Endothelial cell of umbilical vein (primary cell): ENCODE measurements around the gene GADL1. TPM values are rescaled to one million over a fixed set of nuclear protein-coding genes. Genes with fewer than 3 reads are reported as not detected.

Source experiments
- BruUV-seq: library from RNA; stranded (reverse); fragments of 400-500 nt; replicated peaks from 2 replicates; lab custom pipeline; 2021; lab: Mats Ljungman, UMichigan
- CTCF ChIA-PET: fragments of 300-600, 350-600 bp; sonication (Branson Sonifier 250); formaldehyde crosslinking; loops from one replicate; lab custom pipeline; 2021; ENCODE audit warnings: antibody characterized with exemption, inconsistent platforms; lab: Charles Lee
- POLR2A ChIA-PET: fragments of 300-600, 350-600 bp; sonication (Branson Sonifier 250); formaldehyde crosslinking; loops from one replicate; lab custom pipeline; 2021; ENCODE audit warnings: antibody characterized with exemption, inconsistent platforms; lab: Charles Lee
- DNase-seq: peaks from one replicate; pipeline ENCODE4 v3.0.0-alpha.2; 2011; ENCODE audit warnings: low read depth, low spot score
- FAIRE-seq: peaks from 2 replicates; lab custom pipeline; 2011; peaks lifted over from hg19 to GRCh38; lab: Jason Lieb, UNC
- H2AFZ ChIP-seq: 2 replicates; pipeline ENCODE4 v1.6.0; 2012; ENCODE audit warnings: low read depth, low read length, control low read depth, inconsistent platforms
- H3K27ac ChIP-seq: 2 replicates; pipeline ENCODE4 v1.5.1; 2011; ENCODE audit warnings: low read depth, mild to moderate bottlenecking, control low read depth, low read length, moderate library complexity; ENCODE audit not compliant: insufficient read depth
- H3K27me3 ChIP-seq, 2 experiments: 2 replicates each; pipeline versions ENCODE4 v1.6.0 to v1.6.1; 2011; ENCODE audit warnings: low read length in 2 of 2, mixed read lengths in 1 of 2; ENCODE audit not compliant: control insufficient read depth in 2 of 2, insufficient read depth in 2 of 2
- H3K36me3 ChIP-seq, 2 experiments: 2 replicates in 1 of 2; 3 replicates in 1 of 2; pipeline ENCODE4 v1.5.1; 2011; ENCODE audit warnings: low read length in 2 of 2, mild to moderate bottlenecking in 1 of 2, moderate library complexity in 1 of 2; ENCODE audit not compliant: control insufficient read depth in 2 of 2, insufficient read depth in 2 of 2; ENCODE audit errors: extremely low read depth in 1 of 2
- H3K4me1 ChIP-seq: 3 replicates; pipeline ENCODE4 v1.5.1; 2011; ENCODE audit warnings: mild to moderate bottlenecking, low read length; ENCODE audit not compliant: control insufficient read depth, insufficient read depth; ENCODE audit errors: extremely low read depth
- H3K4me2 ChIP-seq: 2 replicates; pipeline ENCODE4 v1.6.1; 2011; ENCODE audit warnings: low read length, control low read depth, mixed read lengths; ENCODE audit not compliant: insufficient read depth
- H3K4me3 ChIP-seq, 3 experiments: fragments of 200-600 bp in 1 of 3; sonication (generic), shearing (Covaris generic) in 1 of 3; replicated peaks in 1 of 3; 2 replicates each; pipeline ENCODE4 v1.5.1; 2011 to 2016; ENCODE audit warnings: control low read depth in 3 of 3, low read length in 3 of 3, mild to moderate bottlenecking in 2 of 3, inconsistent platforms in 1 of 3, low read depth in 1 of 3, moderate library complexity in 1 of 3; ENCODE audit not compliant: insufficient read depth in 1 of 3
- H3K79me2 ChIP-seq: 2 replicates; pipeline ENCODE4 v1.6.0; 2012; ENCODE audit warnings: low read length, inconsistent platforms; ENCODE audit not compliant: control insufficient read depth, insufficient read depth
- H3K9ac ChIP-seq: replicated peaks from 2 replicates; pipeline ENCODE3; 2011; ENCODE audit warnings: low read length, control low read depth; ENCODE audit not compliant: insufficient read depth; ENCODE audit errors: extremely low read depth
- H3K9me1 ChIP-seq: replicated peaks from 3 replicates; pipeline ENCODE4 v1.6.0; 2011; ENCODE audit warnings: mild to moderate bottlenecking, low read length; ENCODE audit not compliant: control insufficient read depth, insufficient read depth; ENCODE audit errors: extremely low read depth
- H3K9me3 ChIP-seq: replicated peaks from 2 replicates; pipeline ENCODE4 v1.5.1; 2012; ENCODE audit warnings: low read length, inconsistent platforms; ENCODE audit not compliant: control insufficient read depth, insufficient read depth
- H4K20me1 ChIP-seq: replicated peaks from 2 replicates; pipeline ENCODE3; 2011; ENCODE audit warnings: mild to moderate bottlenecking, low read length; ENCODE audit not compliant: control insufficient read depth, insufficient read depth; ENCODE audit errors: extremely low read depth
- CTCF ChIP-seq, 2 donors: IDR thresholded peaks; 1 replicate in 1 of 2; 2 replicates in 1 of 2; pipeline ENCODE4 v1.5.1; 2011; ENCODE audit warnings: low read length in 2 of 2, mild to moderate bottlenecking in 2 of 2, moderate library complexity in 2 of 2, control low read depth in 1 of 2, inconsistent platforms in 1 of 2, low read depth in 1 of 2; ENCODE audit not compliant: insufficient read depth in 1 of 2; ENCODE audit errors: extremely low read depth in 1 of 2
- FOS ChIP-seq: IDR thresholded peaks from 2 replicates; pipeline ENCODE4 v1.6.1; 2011; ENCODE audit warnings: mild to moderate bottlenecking, low read length, moderate library complexity, borderline replicate concordance; ENCODE audit not compliant: insufficient read depth
- JUN ChIP-seq: IDR thresholded peaks from 2 replicates; pipeline ENCODE4 v1.6.1; 2011; ENCODE audit warnings: borderline replicate concordance, low read depth; ENCODE audit not compliant: insufficient read length, insufficient read depth
- MAX ChIP-seq: IDR thresholded peaks from 2 replicates; pipeline ENCODE4 v1.6.1; 2011; ENCODE audit not compliant: insufficient read depth, insufficient read length
- POLR2A ChIP-seq: IDR thresholded peaks from 2 replicates; pipeline ENCODE4 v1.6.1; 2012; ENCODE audit warnings: low read depth, mild to moderate bottlenecking, control low read depth, low read length
- dilution Hi-C: fragments of 300-500 bp; cut with MboI; formaldehyde crosslinking; loops from one replicate; pipeline ENCODE4 v1.15.0; 2019; ENCODE audit warnings: low sequenced_read_pairs; ENCODE audit not compliant: extremely low pct_ligation_motif_present
- intact Hi-C: fragments of 100-400 bp; cut with micrococcal nuclease; formaldehyde crosslinking; loops from one replicate; pipeline ENCODE4 v1.10.0; 2022
- polyA plus RNA-seq, 4 experiments: library from polyadenylated mRNA; depleted of rRNA in 3 of 4; stranded (reverse) in 3 of 4; unstranded in 1 of 4; fragments of >200 nt; gene quantifications; 2 replicates each; pipeline versions ENCODE4 v1.2.1 to v1.2.3, GENCODE V29; 2011 to 2012; ENCODE audit warnings: missing spikeins in 1 of 4
- total RNA-seq: library from RNA; stranded (reverse); gene quantifications from 2 replicates; pipeline ENCODE4 v1.2.3, GENCODE V29; 2021

The GADL1 gene
- total and polyA plus RNA-seq, 2 donors (not counting 3 experiments of a cell fraction or from before 2014, with no cell fraction given) = not detected

- H3K4me3 ChIP-seq = no peak overlapping the region
- H3K4me1 ChIP-seq = peaks cover 45% of the 10 kb centered on the region
- POLR2A ChIA-PET = interaction anchor here (0.9 to 1.3 kb wide), 2 partner anchors 12 to 87 kb away, joined by 4 to 5 read pairs; partner anchors contain the start of gene TGFBR2
- peak; percentile 85 for FAIRE-seq
- peaks cover 11% of the 10 kb centered on the region for H3K79me2 ChIP-seq
- intact Hi-C loops (loop anchor here (1.0 kb wide), 9 partner anchors 28 to 680 kb away; no protein-coding TSS in a partner anchor), dilution Hi-C loops (no loop called here)
- peak overlapping the region; percentile 25 for H3K27ac ChIP-seq
- H3K36me3 ChIP-seq = peaks cover 36 to 58% of the 10 kb centered on the region in 2 experiments
- TF ChIP-seq FOS (no peak), JUN (no peak), CTCF (IDR thresholded peaks at IDR 0.05; ENCODE audit: extremely low read depth in 1 of 2, insufficient read depth in 1 of 2, low read depth in 1 of 2, low read length in 2 of 2) (peak; percentile 57 to 65), POLR2A (peak; percentile 24), MAX (no peak)
- H2AFZ ChIP-seq = no peak overlapping the region
- no peak overlapping the region for H3K4me2 ChIP-seq
- H3K9me3 ChIP-seq = no peaks in the 10 kb centered on the region
- CTCF ChIA-PET = interaction anchor here (0.7 to 5.0 kb wide), 41 partner anchors 9 to 681 kb away, joined by 3 to 56 read pairs (median 6); partner anchors contain the start of gene TGFBR2
- DNase-seq = peak; percentile 85
- no peaks in the 10 kb centered on the region for H3K9me1 ChIP-seq
- no peaks in the 10 kb centered on the region for H3K27me3 ChIP-seq
- H3K9ac ChIP-seq = no peak overlapping the region
- H4K20me1 ChIP-seq = no peaks in the 10 kb centered on the region
- BruUV-seq = TSS peak; percentile 15
Observed at GRCh38 chr3:30693470-30694120, 200.9 kb downstream of the GADL1 start.
